ENCODE measurements around the gene CDH23.

Gene CDH23

DNA sequence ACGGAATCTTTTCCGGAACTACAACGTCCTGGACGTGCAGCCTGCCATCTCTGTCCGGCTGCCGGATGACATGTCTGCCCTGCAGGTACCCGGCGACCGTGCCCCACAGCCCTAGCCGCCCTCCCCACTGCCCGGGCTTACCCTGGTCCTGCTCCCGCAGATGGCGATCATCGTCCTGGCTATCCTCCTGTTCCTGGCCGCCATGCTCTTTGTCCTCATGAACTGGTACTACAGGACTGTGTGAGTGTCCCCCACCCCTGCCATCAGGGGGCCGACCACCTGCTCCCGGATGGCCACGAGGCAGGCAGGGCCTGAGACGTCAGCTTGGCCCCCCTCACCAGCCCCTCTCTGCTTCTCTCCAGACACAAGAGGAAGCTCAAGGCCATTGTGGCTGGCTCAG is 414.6 kb downstream of the CDH23 start:
- no peak for DNase-seq

DNA sequence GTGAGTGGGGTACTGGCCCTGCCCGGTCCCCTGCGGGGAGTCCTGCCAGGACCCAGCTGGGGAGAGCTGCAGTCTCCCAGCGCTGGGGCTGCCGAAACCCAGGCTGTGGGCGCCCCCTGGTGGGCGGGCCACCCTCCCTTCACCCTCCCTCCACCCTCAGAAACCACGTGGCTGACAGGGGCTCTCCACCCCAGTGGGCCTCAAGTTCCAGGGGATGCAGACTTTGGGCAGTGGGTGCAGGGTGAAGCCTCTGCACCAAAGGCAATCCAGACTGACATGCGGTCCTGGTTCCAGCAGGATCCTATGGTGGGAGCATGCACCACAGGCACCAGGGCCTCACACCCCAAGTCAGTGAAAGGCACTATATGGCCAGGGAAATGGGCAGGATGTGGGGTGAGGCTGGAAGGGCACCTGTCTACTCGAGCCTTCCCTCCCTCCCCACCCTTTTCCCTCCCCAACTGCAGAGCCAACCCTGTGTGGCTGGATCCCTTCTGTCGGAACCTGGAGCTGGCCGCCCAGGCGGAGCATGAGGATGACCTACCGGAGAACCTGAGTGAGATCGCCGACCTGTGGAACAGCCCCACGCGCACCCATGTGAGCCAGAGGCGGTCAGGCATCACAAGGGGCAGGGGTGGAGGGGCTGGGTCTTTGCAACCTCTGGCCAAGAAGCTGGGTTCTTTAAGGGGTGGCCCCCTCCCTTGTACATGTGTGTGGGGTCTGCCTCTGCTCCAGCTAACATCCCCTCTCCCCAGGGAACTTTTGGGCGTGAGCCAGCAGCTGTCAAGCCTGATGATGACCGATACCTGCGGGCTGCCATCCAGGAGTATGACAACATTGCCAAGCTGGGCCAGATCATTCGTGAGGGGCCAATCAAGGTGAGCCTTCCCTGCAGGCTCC is 415.5 kb downstream of the CDH23 start:
- peak; percentile 56 for DNase-seq

DNA sequence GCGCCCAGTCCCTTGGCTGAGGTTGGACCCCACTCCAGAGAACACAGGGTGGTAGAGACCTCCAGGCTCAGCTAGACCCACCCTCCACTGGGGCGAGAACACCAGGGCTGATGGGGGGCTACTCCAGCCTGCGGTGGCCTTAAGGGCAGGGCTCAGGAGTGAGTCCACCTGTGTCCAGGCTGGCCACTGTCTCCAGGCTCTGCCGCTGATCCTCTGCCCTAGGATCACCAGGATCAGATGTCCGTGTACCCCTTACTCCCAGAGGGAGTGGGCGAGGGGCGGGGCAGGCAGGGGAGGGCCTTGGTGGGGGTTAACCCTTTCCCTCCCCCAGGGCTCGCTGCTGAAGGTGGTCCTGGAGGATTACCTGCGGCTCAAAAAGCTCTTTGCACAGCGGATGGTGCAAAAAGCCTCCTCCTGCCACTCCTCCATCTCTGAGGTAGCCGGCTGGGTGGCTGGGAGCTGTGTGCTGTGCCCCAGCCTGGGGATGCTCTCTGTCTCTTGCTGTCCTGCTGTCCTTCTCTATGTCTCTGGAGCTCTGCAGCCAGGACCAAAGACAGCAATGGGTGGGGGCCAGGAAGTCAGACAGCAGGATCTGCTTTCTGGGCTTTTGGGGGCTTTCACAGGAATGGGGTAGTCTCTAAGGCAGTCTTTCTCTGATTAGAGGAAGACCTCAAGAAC is 416.3 kb downstream of the CDH23 start:
- peak; percentile 10 for DNase-seq

DNA sequence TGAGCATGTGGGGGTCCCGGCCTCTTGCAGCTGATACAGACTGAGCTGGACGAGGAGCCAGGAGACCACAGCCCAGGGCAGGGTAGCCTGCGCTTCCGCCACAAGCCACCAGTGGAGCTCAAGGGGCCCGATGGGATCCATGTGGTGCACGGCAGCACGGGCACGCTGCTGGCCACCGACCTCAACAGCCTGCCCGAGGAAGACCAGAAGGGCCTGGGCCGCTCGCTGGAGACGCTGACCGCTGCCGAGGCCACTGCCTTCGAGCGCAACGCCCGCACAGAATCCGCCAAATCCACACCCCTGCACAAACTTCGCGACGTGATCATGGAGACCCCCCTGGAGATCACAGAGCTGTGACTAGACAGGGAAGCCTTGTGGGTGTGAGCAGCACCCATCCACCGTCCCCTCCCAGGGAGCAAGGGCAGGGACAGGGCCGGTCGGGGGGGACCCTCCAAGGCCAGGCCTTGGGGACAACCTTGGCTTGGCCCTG is 418.2 kb downstream of the CDH23 start:
- no peak for DNase-seq

DNA sequence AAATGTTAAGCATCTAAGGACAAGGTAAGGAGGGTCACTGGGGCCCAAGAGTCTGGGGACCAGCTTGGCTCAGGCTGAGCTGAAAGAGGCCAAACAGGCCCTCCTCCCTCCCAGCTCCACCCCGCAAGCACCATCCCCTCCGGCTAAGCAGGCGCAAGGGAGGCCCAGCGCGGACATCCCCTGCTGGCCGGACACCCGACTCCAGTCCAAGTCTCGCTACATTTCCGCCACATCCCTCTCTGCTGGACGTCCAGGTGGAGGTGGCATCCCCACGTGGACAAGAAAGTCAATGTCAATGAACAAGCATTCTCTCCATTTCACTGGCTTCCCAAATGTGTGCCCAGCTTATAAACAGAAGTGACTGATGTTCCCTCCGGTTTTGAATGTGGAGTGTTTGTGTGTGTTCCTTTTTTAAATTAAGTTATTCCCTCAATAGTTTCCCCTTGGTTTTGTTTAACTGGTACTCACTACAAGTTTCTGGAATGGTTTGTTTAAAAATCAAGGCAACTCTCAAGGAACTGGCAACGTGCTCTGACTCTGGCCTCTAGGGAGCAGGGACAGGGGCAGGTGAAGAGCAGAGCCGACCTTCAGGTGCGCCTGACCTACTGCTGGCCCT is 418.9 kb downstream of the CDH23 start:
- no peak for DNase-seq

DNA sequence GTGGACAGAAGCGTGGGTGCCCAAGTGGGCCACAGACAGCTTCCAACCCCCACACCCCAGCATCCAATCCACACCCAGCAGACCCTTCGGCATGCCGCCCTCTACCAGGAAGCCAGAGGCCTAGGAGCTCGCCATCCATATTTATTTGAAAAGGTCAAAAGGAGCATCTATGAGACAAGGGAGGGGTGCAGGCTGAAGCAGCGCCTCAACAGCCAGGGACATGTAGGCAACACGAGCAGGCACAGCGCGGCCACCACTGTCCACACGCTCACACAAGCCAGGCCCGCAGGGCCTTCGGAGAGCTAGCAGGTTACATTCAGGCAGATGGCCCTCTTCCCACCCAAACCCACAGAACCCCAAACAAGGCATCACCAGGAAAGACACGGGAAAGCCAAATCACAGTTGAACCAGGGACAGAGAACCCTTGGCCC is 419.7 kb downstream of the CDH23 start:
- no peak for DNase-seq

DNA sequence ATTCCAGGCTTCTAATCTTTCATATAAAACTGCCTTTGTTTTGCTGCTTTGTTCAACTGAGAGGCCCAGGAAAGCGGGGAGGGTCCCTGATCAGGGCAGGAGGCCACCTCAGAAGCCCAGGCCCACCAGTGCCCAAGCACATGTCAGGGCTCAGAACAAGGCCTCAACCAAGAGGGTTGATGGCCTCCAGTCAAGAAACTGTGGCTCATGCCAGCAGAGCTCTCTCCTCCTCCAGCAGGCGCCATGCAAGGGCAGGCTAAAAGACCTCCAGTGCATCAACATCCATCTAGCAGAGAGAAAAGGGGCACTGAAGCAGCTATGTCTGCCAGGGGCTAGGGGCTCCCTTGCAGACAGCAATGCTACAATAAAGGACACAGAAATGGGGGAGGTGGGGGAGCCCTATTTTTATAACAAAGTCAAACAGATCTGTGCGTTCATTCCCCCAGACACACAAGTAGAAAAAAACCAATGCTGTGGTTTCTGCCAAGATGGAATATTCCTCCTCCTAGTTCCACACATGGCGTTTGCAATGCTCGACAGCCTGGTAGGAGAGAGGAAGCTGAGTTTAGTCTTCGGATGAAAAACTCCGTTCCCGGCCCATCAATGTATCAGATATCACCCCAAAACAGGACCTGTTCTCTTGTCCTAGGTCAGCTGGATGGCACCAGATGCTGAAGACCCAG is 420.4 kb downstream of the CDH23 start:
- no peak for DNase-seq

DNA sequence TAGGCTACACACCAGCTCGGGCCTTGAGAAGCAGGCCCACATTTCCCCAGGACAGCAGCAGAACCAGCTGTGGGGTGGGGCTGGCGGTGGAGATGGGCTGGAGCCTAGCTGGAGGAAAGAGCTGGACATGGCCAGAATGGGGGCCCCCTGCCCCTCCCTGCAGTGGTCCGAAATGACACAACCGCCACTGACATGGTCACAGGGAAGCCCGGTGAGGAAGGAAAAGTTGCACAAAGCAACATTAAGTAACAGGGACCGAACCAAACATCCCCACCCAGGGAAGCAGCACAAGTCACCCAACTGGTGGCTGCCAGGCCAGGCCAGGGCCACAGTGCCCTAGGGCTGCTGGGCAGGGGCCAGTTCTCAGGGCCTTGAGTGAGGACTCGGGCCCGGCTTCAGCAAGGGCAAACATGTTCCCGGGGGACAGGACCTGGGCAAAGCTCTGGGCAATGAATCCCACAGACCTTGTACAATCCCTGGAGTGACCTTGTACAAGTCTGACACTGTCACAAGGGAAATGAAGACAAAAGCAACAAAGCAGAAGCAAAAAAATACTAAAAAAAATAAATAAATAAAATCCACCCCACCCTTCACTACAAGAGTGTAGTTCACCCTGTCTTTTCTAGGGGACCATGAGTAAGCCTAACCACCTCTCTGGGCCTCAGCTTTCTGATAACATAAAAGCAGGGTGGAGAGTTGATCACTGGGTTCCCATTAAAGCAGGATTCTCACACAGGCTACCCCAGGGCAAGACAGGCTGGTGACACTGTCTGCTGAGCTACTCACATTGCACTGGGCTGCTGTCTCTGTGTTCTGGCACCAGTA is 421.3 kb downstream of the CDH23 start:
- no peak for DNase-seq

DNA sequence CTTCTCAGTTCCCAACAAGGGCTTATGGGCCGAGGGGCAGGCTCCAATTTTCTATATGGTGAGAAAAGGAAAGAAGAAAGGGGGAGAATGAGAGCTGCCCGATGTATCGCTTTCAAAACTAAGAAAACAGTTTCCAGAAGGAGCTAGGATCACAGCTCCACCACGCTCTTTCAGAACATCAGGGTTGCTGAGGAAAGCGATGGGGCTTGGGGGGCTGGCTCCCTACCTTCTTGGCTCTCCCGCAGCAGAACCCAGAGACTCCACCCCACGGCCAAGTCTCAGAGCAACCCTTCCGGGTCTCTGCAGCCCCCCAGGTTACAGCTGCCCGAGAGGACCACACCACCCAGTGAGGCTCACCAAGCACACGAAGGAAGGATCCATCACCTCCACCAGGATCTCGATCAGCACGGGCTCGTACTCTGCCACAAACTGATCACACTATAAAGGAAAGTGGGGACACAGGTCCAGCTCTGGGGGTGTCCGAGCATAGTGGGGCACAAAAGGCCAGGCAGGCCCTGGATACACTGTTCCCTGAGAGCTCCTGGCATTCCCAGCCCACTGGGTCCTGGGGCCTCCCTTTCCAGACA is 422.0 kb downstream of the CDH23 start:
- no peak for DNase-seq

DNA sequence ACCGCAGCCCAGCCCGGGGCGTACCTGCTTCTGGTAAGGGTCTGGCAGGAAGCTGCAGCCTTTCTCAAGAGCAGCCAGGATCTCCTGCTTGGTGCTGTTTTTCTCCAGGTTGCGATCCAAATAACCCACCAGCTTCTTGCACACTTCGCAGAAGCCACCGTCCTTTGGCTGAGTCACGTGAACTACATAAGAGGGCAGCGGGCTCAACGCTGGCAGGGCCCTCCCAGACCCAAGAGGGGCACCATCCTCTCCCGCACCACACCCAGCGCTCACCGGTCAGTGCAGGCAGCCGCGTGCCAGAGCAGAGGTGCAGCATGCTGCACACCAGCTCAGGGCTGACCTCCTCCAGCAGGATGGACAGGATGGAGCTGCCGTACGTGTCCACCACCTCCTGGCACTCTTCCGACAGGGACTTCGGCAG is 422.7 kb downstream of the CDH23 start:
- DNase-seq = no peak

DNA sequence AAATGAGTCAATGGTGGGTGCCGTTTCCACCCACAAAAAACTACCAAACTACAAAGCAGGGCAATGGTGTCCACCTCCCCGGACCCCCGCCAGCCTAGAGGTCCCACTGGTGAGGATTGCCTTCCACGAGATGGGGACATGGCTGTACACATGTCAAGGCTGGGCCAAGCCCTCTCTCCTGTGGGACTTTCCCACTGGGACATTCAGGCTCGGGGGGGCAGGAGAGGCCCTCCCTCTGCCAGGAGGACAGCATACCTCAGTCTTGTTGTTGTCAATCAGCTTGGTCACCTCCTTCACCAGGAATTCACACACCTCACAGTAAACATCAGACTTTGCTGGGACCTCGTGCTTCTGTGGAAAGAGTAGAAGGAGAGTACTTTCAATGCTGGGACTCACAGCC is 423.3 kb downstream of the CDH23 start:
- DNase-seq = no peak

DNA sequence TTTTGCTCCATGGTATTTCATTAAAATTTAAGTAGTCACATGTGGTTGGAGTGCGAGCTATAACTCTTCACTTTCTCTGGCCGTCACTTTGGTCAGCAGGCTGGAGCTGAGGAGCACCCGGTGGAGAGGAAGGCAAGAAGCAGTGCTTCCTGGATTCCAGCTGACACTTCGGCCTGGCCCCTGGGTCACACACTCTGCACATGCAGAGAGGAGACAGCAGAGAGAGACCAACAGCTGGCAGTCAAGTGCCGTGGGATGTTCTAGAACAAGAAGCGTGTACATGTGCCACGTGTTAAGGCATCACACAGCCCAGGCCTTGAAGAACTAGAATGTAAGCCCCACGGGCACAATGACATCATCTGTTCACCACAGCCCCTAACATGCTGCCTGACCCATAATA is 424.2 kb downstream of the CDH23 start:
- DNase-seq = no peak

DNA sequence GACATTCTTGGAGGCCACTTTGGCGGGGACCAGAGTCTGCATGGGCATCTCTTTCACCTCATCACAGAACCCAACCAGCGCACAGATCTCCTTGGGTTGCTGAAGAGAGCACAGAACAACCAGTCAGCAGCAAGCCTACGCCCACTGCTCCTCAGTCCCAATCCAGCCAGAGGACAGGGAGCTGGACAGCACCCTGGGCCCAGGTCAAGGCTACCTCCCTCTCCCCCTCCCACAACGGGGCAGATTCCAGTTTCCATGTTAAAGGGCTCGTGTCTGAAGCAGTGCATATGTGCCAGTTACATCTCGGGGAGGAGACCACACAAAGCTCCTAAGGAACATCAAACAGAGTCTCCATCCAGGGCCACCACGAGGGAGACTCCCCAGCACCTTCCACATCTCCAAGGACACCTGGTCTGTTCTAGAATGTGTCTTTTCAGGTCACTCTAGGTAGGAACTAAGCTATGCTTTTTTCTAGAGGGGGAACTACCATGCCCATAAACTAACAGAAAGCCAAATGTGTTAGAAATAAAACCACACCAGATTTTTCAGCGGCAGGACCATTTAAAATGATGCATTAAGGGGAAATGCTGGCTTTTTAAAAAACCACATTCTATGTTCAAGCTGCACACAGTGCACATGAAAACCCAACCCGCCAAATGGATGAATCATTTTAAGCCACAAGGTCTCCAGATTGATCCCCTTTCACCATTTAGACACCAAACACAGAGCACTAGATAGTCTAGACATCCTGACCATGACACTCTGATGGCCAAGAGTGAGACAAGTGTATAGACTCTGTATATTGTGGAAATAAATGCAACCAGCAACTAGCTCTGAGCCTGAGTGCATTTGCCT is 425.4 kb downstream of the CDH23 start:
- DNase-seq = no peak

DNA sequence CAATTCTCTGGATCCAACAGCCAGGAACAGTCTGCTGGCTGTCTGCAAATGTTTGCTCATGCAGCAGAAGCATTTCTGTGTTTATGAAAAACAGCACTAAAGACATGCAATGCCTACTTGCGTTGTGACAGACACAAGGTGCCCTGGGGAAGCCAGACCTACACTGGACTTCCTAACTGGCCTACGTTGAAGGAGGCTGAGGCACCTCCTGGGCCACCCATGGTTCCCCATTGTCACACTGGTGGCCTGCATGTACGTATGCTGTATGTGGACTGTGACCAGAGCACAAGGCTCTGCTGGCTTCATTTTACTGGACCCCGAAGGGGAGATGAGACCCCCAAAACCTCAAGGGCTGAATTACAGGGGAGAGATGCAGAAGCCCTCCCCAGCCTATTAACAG is 426.6 kb downstream of the CDH23 start:
- DNase-seq = no peak

DNA sequence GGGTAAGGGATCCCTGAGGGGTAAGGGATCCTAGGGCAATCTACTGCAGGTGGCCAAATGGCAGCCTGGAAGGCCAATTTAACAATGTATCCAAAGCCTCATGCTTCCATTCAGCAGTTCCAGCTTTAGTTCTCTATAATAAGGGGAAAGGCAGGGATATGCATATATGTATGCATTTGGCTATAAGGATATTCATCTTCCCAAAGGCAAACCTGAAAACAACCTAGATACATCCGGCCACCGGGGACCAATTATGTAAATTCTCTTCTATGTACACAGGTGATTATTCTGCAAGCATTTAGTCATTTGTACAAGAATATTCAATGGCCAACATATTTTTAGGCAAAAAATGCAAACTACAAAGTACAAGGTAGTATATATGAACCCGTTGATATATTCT is 427.6 kb downstream of the CDH23 start:
- no peak for DNase-seq

DNA sequence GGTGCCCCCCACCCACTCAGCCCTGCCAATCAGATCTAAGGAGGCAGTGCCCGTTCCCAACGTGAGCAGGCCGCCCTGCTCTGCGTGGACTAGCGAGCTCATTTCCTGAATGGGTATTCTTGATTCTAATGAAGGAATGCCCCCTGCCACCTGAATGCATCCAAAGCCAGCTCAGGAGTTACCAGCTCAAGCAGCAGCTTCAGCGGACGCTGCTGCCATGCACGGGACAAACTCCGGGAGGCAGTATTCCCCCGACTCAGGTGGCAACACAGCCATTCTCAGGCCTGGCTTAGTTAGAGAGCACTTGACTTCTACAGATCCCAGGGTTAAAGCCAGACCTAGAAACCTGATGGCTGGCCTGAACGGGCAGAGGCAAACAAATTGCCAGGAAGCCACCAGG is 428.5 kb downstream of the CDH23 start:
- no peak for DNase-seq

DNA sequence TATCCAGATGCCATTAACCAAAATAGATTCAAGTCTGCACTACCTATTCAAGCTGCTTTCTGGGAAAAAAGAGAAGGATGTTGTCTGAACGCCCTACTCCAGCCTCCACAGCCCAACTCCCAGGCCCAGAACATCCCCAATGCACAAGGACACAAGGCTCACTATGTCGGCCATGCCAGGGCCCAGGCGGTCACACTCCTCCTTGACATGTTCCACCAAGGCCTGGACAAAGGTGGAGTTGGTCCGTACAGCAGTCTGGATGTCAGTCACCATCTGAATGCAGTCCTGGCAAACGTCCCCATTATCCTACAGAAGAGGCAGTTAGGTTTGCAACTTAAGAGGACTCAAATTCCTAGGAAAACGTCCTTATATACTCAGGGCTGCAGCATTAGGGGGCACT is 431.1 kb downstream of the CDH23 start:
- DNase-seq = no peak

DNA sequence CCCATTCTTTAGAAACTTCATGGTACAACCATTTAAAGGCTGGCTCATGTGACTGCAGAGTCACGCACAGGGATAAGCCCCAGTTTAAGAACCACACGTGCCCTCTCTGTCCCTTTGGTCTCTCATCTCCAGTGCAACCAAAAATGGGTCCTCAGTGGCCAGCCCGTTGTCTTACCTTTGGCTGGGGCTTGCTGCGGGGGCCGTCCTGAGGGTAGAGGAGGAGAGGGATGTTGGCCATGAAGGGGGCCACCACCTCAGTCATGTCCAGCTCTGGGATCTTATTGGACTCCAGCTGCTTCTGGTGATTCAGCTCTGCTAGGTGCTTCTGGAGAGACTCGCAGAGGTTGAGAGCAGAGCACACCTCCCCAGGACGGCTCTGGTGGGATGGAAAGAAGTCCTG is 432.0 kb downstream of the CDH23 start:
- DNase-seq = no peak

DNA sequence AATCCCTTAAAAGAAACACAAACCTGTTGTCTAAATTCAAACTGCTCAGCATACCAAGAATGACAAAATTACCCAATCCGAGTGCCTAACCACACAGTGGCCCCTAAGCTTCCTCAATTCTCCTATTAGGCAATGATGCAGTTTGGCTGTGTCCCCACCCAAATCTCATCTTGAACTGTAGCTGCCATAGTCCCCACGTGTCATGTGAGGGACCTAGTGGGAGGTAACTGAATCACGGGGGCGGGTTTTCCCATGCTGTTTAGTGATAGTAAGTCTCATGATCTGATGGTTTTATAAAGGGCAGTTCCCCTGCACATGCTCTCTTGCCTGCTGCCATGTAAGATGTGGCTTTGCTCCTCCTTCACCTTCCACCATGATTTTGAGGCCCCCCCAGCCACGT is 432.5 kb downstream of the CDH23 start:
- no peak for DNase-seq

DNA sequence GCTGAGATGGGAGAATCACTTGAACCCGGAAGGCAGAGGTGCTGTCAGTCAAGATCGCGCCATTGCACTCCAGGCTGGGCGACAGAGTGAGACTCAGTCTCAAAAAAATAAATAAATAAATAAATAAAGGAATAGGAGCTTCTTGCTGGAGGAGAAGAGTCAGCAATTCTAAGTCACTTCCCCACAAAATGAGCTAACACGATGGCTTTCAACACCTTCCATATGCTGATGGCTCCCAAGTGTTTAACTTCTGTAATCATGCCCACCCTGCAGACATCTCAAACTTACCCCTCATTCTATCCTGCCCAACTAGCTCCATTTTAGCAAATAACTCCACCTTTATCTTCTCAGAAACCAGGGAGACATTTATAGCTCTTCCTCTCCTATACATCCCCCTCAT is 433.2 kb downstream of the CDH23 start:
- no peak for DNase-seq

DNA sequence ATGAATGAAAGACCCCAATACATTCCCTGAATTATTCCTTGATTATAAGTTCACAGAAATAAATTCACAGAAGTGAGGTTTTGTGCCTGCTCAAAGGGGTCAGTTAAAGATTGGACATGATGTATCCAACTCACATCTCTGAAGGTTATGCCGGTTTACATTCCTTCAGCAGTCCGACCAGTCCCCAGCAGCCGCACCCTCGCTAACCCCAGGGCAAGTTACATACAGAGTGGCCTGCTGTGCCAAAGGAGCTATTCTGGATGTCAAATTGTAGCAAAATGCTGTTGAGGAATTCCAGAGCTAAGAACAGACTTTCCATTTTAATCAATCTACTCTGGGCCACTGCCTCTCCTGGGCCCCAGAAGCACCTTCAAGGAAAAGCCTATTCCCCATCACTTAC is 434.0 kb downstream of the CDH23 start:
- DNase-seq = no peak

Measured in right hindlimb (tissue), 1 donor.